ENCODE results near the gene NTSR2. TPM values are rescaled to one million over a fixed set of nuclear protein-coding genes. Genes with fewer than 3 reads are reported as not detected.

The NTSR2 gene
- total and polyA plus RNA-seq, 2 donors (not counting 3 experiments of a cell fraction or from before 2014, with no cell fraction given), result not detected

DNA sequence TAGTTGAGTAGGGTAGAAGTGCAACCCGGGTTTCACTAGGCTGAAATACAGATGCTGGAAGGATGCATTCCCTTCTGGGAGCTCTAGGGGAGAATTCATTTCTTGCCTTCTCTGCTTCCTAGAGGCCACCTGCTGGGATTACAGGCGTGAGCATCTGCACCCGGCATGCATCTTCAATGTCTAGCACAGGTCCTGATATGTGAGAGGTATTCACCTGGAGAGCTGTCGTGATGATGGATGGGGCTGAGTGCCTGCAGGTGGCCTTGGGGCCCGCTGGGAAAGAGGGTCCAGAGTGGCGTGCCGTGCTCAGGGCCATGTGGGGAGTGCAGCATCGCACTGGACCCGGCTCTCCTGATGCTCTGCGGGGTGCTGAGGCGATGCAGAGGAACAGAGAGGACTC, 6.6 kb upstream of the NTSR2 start:
- intact Hi-C loops (cut with micrococcal nuclease), result no loop called here
- no peak overlapping the region for H3K4me2 ChIP-seq (ENCODE audit: insufficient read depth, low read length)
- TF ChIP-seq POLR2AphosphoS5 (IDR thresholded peaks at IDR 0.05; ENCODE audit: insufficient read depth, low read depth, low read length) (no peak), MYC (IDR thresholded peaks at IDR 0.05; ENCODE audit: low read depth, low read length) (no peak)

DNA sequence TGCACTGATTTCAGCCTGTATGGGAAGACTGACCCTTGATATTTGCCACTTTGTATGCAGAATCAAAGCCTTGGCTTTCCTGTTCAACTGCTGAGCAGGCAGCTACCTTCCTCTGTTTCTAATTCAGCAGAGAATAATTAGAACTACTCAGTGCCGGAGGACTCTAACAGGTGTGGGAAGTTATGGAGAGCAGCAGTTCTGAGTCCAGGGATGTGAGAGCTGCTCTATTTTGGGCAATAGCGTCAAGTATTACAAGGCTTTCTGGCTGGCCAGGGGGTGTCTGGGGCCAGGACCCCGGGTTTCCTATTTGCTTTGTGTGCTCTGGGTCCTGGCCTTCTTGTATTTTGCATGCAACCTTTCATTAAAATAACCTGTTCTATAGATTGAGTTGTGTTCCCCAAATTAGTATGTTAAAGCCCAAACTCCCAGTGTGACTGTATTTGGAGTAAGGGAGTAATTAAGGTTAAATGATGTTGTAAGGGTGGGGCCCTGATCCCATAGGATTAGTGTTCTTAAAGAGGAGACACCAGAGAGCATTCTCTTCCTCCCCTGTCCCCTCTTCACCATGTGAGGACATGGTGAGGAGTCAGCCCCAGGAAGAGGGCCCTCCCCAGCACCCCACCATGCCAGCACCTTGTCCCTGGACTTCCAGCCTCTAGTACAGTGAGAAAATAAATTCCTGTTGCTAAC, 5.6 kb upstream of the NTSR2 start:
- BruUV-seq (replicated peaks), result no TSS peak
- H2AFZ ChIP-seq (ENCODE audit: low read depth, low read length), result no peak overlapping the region
- H3K9me3 ChIP-seq (replicated peaks; ENCODE audit: control insufficient read depth, insufficient read depth, low read length), result no peaks in the 10 kb centered on the region
- no peaks in the 10 kb centered on the region for H3K36me3 ChIP-seq (ENCODE audit: control insufficient read depth in 2 of 2, extremely low read depth in 1 of 2, insufficient read depth in 2 of 2, low read length in 2 of 2)
- H3K4me1 ChIP-seq (ENCODE audit: control insufficient read depth, extremely low read depth, insufficient read depth, low read length), result peaks cover 4% of the 10 kb centered on the region
- H4K20me1 ChIP-seq (replicated peaks; ENCODE audit: control insufficient read depth, extremely low read depth, insufficient read depth, low read length), result no peaks in the 10 kb centered on the region
- no peak for DNase-seq (ENCODE audit: low read depth, low spot score)
- no peak overlapping the region for H3K4me3 ChIP-seq (replicated peaks in 1 of 3; ENCODE audit: insufficient read depth in 1 of 3, low read depth in 1 of 3, low read length in 3 of 3)
- no peak overlapping the region for H3K27ac ChIP-seq (ENCODE audit: insufficient read depth, low read depth, low read length)
- dilution Hi-C loops (cut with MboI; ENCODE audit: extremely low pct_ligation_motif_present, low sequenced_read_pairs) (no loop called here), intact Hi-C loops (cut with micrococcal nuclease) (no loop called here)
- POLR2A ChIA-PET, result no interaction called here
- no peak overlapping the region for H3K4me2 ChIP-seq (ENCODE audit: insufficient read depth, low read length)
- CTCF ChIA-PET, result interaction anchor here (1.0 to 1.1 kb wide), 2 partner anchors 12 to 18 kb away, joined by 4 to 7 read pairs; no protein-coding TSS in a partner anchor
- H3K79me2 ChIP-seq (ENCODE audit: control insufficient read depth, insufficient read depth, low read length), result no peaks in the 10 kb centered on the region
- no peaks in the 10 kb centered on the region for H3K9me1 ChIP-seq (replicated peaks; ENCODE audit: control insufficient read depth, extremely low read depth, insufficient read depth, low read length)
- no peak for FAIRE-seq
- H3K9ac ChIP-seq (replicated peaks; ENCODE audit: extremely low read depth, insufficient read depth, low read length), result no peak overlapping the region
- TF ChIP-seq POLR2AphosphoS5 (IDR thresholded peaks at IDR 0.05; ENCODE audit: insufficient read depth, low read depth, low read length) (no peak), EZH2 (IDR thresholded peaks at IDR 0.05; ENCODE audit: borderline replicate concordance, low read depth, low read length, severe bottlenecking) (no peak), FOS (IDR thresholded peaks at IDR 0.05; ENCODE audit: borderline replicate concordance, insufficient read depth, low read length) (no peak), MYC (IDR thresholded peaks at IDR 0.05; ENCODE audit: low read depth, low read length) (no peak)
- TF ChIP-seq, protein P1, sequence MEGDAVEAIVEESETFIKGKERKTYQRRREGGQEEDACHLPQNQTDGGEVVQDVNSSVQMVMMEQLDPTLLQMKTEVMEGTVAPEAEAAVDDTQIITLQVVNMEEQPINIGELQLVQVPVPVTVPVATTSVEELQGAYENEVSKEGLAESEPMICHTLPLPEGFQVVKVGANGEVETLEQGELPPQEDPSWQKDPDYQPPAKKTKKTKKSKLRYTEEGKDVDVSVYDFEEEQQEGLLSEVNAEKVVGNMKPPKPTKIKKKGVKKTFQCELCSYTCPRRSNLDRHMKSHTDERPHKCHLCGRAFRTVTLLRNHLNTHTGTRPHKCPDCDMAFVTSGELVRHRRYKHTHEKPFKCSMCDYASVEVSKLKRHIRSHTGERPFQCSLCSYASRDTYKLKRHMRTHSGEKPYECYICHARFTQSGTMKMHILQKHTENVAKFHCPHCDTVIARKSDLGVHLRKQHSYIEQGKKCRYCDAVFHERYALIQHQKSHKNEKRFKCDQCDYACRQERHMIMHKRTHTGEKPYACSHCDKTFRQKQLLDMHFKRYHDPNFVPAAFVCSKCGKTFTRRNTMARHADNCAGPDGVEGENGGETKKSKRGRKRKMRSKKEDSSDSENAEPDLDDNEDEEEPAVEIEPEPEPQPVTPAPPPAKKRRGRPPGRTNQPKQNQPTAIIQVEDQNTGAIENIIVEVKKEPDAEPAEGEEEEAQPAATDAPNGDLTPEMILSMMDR (IDR thresholded peaks at IDR 0.05; ENCODE audit: extremely low read depth in 1 of 2, insufficient read depth in 1 of 2, low read depth in 1 of 2, low read length in 2 of 2), result no peak
- TF ChIP-seq, protein P2, sequence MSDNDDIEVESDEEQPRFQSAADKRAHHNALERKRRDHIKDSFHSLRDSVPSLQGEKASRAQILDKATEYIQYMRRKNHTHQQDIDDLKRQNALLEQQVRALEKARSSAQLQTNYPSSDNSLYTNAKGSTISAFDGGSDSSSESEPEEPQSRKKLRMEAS (IDR thresholded peaks at IDR 0.05; ENCODE audit: insufficient read depth, insufficient read length), result no peak
- H3K27me3 ChIP-seq (ENCODE audit: control insufficient read depth in 2 of 2, insufficient read depth in 2 of 2, low read length in 2 of 2), result peaks cover 5 to 9% of the 10 kb centered on the region in 2 experiments

More for the DNA sequence above, 6.6 kb upstream of the NTSR2 start:
- no peaks in the 10 kb centered on the region for H3K9me1 ChIP-seq (replicated peaks; ENCODE audit: control insufficient read depth, extremely low read depth, insufficient read depth, low read length)
- peaks cover 4% of the 10 kb centered on the region for H3K4me1 ChIP-seq (ENCODE audit: control insufficient read depth, extremely low read depth, insufficient read depth, low read length)
- ChIA-PET CTCF (interaction anchor here (1.0 to 1.8 kb wide), 3 partner anchors 11 to 103 kb away, joined by 3 to 7 read pairs (median 4); no protein-coding TSS in a partner anchor), POLR2A (no interaction called here)
- no peak overlapping the region for H3K9ac ChIP-seq (replicated peaks; ENCODE audit: extremely low read depth, insufficient read depth, low read length)
- FAIRE-seq (no peak), DNase-seq (ENCODE audit: low read depth, low spot score) (no peak)
- dilution Hi-C loops (cut with MboI; ENCODE audit: extremely low pct_ligation_motif_present, low sequenced_read_pairs), result no loop called here
- H3K27me3 ChIP-seq (ENCODE audit: control insufficient read depth in 2 of 2, insufficient read depth in 2 of 2, low read length in 2 of 2), result peaks cover 2 to 9% of the 10 kb centered on the region in 2 experiments
- no peak overlapping the region for H3K27ac ChIP-seq (ENCODE audit: insufficient read depth, low read depth, low read length)
- no peaks in the 10 kb centered on the region for H4K20me1 ChIP-seq (replicated peaks; ENCODE audit: control insufficient read depth, extremely low read depth, insufficient read depth, low read length)
- no TSS peak for BruUV-seq (replicated peaks)
- H3K36me3 ChIP-seq (ENCODE audit: control insufficient read depth in 2 of 2, extremely low read depth in 1 of 2, insufficient read depth in 2 of 2, low read length in 2 of 2), result no peaks in the 10 kb centered on the region
- H3K4me3 ChIP-seq (replicated peaks in 1 of 3; ENCODE audit: insufficient read depth in 1 of 3, low read depth in 1 of 3, low read length in 3 of 3), result no peak overlapping the region
- H3K79me2 ChIP-seq (ENCODE audit: control insufficient read depth, insufficient read depth, low read length), result no peaks in the 10 kb centered on the region
- H3K9me3 ChIP-seq (replicated peaks; ENCODE audit: control insufficient read depth, insufficient read depth, low read length), result no peaks in the 10 kb centered on the region
- H2AFZ ChIP-seq (ENCODE audit: low read depth, low read length), result no peak overlapping the region
